Middle frontal gyrus (tissue), 1 donor: ENCODE data around the gene CDK4.

Source experiments
- DNase-seq: peaks from one replicate; pipeline ENCODE4 v3.0.0-alpha.2; 2015; ENCODE audit warnings: low spot score; ENCODE audit errors: extremely low spot score

CDK4 gene

DNA sequence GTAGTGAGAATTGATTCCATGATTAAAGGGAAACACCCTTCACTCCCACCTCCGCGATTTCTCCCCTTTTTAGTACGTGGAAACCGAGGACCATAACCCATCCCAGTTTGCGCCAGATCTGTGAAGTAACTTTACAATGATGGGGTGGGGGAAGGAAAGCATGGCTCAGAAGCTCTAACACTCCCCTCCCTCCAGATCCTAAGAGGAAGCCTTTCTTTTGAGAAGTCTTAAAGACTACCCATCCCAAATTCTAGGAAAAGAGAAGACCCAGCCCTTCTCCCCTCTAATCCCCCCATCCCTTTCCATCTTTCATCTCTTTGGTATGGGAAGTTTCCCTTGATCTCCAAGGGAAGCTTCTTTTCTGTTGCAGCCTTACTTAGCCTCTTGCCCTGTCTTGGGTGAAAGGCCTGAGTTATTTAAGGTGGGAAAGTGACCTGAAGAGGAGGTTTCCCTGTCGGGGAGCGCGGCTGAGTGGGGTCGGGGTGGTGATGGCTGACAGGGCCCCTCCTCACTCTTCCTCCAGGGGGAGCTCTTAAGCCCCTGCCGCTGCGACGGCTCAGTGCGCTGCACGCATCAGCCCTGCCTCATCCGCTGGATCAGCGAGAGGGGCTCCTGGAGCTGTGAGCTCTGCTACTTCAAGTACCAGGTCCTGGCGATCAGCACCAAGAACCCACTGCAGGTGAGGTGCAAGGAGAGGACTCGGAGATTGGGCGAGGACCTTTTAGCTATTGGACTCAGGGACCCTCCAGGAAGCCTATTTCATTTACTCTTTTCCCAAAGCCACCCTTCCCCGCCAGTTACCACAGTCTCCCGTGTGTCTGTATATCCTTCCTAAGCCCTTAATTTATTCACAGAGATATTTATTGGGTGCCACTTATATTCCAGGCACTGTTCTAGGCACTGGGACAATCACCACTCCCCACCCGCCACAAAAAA, 4.6 kb upstream of the CDK4 start:
- DNase-seq: no peak

DNA sequence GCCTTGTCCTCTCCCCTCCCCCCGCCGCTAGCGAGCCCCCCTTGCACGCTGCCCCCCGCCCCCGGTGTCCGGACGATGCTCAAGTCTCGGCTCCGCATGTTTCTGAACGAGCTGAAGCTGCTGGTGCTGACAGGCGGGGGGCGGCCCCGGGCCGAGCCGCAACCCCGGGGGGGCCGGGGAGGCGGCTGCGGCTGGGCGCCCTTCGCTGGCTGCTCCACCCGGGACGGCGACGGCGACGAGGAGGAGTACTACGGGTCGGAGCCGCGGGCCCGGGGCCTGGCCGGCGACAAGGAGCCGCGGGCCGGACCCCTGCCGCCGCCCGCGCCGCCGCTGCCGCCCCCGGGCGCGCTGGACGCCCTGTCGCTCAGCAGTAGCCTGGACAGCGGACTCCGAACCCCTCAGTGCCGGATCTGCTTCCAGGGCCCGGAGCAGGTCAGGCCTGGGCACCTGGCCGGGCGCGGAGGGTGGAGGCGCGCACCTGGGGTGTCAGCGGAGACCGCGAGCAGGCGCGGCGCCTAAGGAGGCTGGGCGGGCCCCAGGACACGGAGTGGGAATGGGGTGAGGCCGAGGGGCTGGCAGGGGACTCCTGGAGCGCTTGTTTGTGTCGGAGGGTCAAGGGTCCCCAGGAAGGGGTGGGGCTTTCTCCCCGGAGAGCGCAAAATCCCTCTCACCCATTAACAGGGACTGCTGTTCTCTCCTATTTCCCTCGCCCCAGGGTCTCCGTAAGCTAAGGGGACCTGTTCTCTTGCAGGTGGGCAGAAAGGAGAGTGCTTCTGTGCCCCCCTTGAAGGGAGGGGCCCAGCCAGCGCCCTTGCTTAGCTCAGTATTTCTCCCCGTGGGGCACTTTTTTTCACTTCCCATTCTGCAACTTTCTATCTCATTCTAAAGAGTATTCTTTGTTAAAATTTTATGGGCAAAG, 3.6 kb upstream of the CDK4 start:
- DNase-seq: no peak

DNA sequence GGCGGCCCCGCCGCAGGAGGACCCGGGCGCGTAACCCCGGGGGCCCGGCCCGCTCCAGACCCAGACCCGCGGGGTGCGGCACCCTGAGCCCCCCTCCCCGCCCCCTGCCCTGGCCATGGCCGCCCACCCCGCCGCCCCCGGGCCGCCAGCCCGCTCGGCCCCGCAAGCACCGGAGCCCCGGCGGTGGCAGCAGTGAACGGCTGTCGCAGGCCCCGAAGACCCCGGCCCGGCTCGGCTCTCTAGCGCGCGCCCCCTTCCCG, 3.0 kb upstream of the CDK4 start:
- no peak for DNase-seq

DNA sequence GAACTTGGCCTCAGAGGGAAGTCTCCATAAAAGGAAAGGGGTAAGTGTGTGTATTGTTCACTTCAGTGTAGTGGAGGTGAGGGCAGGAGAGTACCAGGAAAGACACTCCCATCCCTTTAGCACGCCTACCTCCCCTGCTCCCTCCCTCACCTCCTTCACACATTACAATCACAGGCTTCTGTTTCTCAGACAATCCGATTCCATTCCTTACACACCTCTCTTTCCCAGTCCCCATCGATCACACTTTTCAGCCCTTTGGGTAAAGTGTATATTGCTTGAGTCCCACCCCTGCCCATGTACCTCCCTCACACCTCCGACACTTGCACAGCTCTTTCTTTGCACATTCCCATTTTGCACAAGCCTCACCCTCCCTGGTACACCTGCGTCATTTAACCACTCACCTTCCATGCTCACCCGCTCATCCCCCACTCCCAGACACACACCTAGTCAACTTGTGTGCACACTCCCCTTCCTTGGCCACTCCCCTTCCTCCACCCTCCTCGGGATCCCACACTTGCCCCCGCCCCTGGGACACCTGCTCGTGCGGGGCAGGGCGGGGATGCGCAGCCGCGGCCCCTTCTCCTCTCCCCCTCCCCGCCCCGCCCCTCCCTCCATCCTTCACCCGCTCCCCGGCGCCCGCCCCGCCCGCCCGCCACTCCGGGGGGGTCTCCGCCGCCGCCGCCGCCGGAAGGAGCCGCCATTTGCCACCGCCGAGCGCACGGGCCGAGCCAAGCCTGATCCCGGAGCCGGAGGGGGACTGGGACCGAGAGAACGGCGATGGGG, 2.5 kb upstream of the CDK4 start, which contains the start of gene MARCHF9:
Gene MARCHF9 (plus strand): TSS at position 693 of the 783 bp plus-strand sequence. CDS start 426 bp downstream, outside the sequence.
- no peak for DNase-seq

DNA sequence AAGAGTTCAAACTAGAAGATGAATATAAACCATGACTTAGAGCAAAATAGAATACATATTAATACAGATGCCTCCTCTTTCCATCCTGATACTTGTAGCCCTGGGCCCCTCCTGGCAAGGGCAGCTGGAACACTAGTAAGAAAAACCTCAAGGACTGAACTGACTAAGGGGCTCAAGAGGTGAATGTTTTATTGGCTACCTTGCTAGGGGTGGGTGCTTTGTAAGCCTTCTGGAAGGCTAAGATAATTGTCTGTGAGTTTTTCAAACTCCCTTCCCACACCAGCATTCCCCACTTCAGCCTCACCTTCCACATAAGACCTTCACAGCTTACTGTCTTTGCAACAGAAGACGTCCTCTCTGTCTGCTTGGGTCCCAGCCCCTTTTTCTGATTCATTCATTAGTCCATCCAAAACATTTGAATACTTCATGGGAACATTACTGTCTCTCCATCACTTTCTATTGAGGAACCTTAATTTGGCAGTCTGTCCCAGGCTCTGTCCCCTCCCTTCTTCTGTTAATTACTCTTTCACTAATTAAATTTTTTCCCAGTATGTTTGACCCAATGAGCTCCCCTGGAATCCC, 1.7 kb upstream of the CDK4 start:
- no peak for DNase-seq

DNA sequence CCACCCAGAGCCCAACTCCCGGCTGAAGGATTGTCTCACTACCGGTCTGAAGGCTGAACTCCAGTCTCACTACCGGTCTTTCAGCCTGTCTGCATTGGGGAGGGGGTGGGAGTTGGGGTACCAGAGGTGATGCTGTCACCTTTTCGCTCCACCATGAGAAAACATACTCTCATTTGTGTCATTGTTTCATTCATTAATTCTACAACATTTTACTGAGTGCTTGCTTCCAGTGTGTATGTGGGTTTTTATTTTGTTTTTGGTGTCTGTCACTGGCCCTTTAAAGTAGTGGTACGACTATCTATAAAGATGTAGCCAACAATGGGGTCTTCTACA, 524 bp upstream of the CDK4 start:
- no peak for DNase-seq

DNA sequence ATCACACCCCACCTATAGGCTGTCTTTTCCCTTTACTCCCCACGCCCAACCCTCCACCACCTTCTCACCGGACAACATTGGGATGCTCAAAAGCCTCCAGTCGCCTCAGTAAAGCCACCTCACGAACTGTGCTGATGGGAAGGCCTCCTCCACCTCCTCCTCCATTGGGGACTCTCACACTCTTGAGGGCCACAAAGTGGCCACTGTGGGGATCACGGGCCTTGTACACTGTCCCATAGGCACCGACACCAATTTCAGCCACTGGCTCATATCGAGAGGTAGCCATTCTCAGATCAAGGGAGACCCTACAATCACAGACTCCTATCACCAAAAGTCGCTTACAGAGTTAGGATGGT, 700 bp downstream of the CDK4 start:
- DNase-seq: no peak

DNA sequence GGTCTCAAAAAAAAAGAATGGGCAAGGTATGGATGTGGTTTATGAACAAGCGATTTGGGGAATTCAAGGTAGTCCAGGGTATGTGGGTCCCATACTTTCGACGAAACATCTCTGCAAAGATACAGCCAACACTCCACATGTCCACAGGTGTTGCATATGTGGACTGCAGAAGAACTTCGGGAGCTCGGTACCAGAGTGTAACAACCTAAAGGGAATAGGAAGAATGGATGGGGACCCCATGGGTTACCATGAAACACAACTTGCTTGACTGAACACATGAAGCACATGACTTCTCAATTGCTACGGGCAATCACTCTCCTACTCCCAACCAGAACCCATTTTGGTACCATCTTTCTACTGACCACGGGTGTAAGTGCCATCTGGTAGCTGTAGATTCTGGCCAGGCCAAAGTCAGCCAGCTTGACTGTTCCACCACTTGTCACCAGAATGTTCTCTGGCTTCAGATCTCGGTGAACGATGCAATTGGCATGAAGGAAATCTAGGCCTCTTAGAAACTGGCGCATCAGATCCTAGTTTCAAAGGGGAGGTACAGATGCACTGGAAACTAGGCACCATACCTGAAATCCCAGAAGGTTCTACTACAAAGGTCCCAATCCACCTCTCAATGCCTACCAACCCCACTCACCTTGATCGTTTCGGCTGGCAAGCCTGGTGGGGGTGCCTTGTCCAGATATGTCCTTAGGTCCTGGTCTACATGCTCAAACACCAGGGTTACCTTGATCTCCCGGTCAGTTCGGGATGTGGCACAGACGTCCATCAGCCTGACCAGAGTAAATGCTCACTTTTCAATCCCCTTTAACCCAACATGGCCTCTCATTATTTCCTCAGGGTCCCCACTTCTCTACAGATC, 1.3 kb downstream of the CDK4 start:
- no peak for DNase-seq

DNA sequence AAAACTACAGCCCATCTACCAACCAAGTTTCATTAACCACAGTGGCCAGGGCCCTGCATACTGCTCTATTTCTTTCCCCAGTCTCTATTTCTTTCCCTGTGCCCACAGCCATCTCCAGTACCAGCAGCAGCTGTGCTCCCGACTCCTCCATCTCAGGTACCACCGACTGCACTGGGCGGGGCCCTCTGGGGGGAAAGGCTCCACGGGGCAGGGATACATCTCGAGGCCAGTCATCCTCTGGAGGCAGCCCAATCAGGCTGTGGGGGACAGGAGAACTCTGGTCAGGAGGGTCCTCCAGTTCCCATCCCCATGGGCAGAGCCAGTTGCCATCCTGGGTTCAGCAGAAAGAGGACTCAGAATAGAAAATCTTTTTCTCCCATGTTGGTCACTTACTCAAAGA, 3.0 kb downstream of the CDK4 start:
- DNase-seq: no peak

DNA sequence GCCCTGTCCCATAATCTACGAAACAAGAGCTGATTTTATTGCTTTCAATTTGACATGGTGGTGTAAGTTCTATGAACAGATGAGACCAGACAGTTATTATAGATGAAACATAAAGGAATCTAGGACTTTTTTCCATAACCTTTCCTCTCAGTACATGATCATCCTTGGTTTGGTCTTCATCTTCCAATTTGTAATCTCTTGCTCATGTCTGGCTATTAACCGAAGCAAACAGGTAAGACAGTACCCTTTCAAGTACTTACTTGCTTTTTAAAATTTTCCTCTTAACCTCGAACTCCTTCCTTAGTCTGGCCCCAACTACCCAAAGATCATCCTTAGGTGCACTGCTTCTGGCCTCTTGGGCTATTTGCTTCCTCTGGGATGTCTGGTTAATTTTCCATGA, 6.1 kb downstream of the CDK4 start:
- DNase-seq: no peak

DNA sequence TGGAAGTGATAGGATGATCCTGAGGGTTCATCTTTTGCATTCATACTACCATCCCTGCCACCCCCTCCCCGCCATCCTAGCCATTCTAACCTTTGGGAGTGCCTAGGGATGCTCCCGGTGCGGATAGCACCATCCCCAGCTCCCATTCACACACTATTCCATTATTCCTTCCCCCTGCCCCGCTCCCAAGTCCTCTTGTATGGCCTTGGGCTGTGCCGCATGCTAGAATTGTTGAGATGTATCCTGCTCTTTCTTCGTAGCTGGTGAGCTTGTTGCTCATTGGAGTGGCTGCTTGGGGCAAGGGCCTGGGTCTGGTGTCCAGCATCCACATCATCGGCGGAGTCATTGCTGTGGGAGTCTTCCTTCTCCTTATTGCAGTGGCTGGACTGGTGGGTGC, 6.6 kb downstream of the CDK4 start:
- no peak for DNase-seq

DNA sequence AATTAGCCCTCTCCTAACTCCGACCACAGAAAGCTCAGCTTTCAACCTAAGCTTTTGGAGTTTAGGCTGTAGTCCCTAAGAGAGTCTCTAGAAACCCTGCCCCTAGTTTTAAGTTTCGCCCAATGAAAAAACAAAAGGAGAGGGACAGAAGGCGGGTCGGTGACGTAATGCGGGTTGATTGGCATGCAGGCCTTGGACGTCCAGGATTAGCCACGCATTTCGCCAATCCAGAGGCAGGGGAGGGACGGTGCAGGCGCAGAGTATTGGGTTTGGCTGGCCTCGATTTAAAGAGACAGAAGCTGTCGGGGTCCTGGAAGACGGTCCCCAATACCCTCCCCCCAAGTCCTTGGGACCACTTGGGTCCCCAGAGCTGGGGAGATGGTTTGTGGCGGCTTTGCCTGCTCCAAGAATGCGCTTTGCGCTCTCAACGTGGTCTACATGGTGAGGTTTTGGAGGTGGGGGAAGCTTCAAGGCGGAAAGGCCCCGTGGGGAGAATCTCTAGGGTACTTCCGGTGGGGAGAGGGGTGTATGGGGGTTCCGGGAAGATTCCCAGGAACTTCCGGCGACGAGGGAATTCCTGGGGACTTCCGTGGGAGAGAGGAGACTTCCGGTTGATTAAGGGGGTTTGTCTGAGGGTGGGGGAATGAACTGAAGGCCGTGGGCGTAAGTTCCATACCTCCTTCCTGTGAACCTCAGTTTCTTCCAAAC, 7.2 kb downstream of the CDK4 start, which contains the start of gene TSPAN31:
Gene TSPAN31 (plus strand): TSS at position 263 of the 708 bp plus-strand sequence. CDS start 116 bp downstream, at position 379.
- DNase-seq: peak; percentile 97

DNA sequence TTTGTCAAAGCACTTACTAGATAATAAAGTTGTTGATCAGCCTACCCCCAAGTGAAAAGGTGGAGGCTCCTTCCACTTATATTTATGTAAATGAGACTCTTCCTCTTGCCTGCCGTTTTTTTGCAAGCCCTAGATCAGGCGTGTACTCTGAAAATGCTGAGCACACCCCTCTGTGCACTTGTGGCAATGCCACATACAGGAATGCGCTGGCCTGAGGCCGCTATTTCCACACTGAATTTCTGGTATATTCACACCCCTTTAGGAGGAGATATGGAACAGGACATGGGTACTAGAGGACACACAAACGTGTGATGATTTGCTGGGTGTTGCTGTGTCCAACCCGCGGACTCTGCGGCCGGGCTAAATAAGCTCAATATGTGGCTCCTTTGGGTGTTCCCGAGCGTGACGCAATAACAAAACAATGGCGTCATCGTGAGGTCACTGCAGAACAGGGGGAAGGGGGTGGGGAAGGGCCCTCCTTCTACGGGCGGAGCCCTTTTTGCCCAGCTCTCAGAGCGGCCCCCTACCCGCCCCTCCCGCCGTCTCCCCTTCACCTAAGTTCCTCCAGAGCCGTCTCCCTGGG, 7.8 kb downstream of the CDK4 start:
- DNase-seq: no peak

DNA sequence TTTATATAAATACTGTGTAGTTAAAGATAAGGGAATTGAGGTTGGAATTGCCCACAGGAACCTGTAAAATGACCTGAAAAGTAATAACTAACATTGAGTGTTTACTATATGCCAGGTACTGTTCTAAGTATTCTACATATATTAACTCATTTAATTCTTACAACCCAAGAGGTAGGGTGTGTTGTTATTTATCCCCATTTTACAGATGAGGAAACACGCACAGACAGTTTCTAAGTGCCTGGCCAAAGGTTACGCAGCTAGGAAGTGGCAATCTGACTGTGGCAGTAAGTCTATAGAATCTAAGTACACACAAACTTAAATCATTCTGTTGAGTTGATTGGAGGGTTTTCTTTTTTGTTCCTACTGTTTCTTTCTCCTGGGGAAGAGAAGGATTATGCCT, 8.3 kb downstream of the CDK4 start:
- DNase-seq: no peak

DNA sequence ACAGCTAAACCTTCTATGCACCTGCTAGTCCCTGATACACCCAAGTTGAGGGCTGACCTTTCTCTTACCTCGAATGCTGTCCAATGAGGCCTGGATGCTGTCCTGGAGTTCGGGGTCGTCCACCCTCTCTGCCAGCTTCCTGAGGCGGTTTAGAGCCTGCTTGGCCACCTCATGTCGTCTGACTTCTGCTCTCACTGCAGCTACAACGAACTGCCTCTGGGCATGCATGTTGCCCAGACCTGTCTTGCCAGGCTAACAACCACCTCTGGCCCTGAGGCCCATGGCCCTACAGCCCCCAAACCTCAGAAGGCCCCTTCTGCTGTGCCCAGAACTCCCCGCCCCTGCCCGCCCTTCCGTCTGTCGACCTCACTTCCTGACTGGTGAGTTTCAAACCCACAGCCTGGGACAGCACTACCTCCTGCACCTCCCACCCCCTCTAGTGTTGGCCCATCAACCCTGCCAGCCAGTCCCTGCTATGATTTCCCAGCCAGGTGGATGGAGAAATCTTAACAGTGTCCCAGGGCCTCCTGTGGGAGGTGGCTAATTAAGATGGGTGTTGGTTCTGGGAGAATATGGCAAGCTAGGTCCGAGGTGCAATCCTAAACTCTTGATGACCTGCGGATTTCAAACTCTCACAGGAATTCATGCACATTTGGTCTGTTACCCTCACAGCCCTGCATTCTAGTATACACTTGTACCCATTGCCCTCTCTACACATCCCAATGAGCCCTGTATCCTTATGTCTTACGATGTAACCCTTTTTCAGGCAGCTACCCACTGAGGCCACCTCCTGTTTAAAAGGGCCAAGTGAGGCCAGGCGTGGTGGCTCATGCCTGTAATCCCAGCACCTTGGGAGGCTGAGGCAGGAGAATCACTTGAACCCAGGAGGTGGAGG, 10.0 kb downstream of the CDK4 start:
- DNase-seq: no peak

DNA sequence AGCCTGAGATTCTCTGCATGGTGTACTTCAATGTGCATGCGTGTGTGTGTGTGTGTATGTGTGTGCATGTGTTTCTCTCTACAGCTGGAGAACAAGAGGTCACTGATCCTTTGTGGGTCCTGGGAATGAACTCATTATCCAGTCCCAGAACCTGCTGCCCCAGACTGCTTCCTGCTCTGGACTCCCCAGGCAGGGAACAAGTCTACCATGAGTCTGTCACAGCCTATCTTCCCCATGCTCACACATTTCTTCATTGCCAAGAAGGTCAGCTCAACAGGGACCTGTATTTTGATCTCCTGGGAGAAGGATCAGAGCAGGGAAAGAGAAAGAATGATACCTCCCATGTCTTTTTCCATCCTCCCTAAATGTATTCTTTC, 10.7 kb downstream of the CDK4 start:
- no peak for DNase-seq

DNA sequence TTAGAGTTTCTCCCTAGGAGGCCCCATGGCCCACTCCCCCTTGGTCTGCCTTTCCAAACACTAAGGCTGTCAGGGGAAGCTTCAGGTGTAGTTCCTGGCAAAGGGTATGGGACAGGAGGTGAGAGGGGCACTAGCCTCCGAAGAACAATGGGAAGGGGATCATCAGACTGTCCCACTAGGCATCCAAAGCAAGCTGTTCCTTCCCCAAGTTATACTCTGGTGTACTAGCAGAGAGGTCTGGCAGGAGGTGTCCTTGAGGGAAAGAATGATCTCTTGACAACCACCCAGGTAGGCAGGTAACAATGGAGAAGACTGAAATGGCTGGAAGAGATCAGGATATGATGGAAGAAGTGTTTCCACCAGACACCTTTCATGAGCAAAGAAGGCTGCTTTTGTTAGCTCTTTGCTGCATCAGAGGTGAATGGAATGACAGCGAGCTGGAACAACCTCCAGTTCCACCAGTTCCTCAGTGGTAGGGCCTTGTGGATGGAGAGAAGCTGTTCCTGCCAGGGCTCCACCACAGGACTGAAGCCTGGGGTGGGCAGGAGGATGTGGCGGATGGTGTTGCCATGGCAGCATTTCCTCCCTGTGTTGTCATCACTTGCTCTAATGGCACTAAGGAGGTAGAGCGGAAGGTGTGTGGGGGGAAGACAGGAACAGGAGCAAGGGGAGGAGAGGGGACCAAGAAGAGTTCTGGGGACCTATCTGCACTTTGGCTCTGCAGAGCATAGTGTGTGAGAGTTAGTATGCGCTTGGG, 11.3 kb downstream of the CDK4 start:
- no peak for DNase-seq
